Activated CD4-positive, alpha-beta T cell treated with anti-CD3 and anti-CD28 coated beads, Interleukin-2, amount 10 ng/mL, durations not matched to agents 24 days and 14 days (primary cell): ENCODE measurements around the gene SYDE1. TPM values are rescaled to one million over a fixed set of nuclear protein-coding genes. Genes with fewer than 3 reads are reported as not detected.
"Not testable (repeated sequence)": the region's sequence is repeated elsewhere in the genome, so short reads cannot be mapped to it uniquely, and the experiment has no call there.

Experiments used
- DNase-seq: peaks from one replicate; pipeline ENCODE4 v3.0.0; 2022
- H3K27ac Mint-ChIP-seq: one replicate; pipeline ENCODE4 v1.8.0; 2022; ENCODE audit warnings: mild to moderate bottlenecking, mixed read lengths
- H3K27me3 Mint-ChIP-seq: one replicate; pipeline ENCODE4 v1.8.0; 2022; ENCODE audit warnings: mixed read lengths
- H3K36me3 Mint-ChIP-seq: one replicate; pipeline ENCODE4 v1.8.0; 2022; ENCODE audit warnings: low read depth, mild to moderate bottlenecking, mixed read lengths
- H3K4me1 Mint-ChIP-seq: one replicate; pipeline ENCODE4 v1.8.0; 2021; ENCODE audit warnings: mixed read lengths
- H3K4me3 Mint-ChIP-seq: one replicate; pipeline ENCODE4 v1.8.0; 2022; ENCODE audit warnings: mild to moderate bottlenecking, moderate library complexity, mixed read lengths
- H3K9me3 Mint-ChIP-seq: one replicate; pipeline ENCODE4 v1.8.0; 2021; ENCODE audit warnings: mixed read lengths
- intact Hi-C: fragments of 100-400 bp; cut with micrococcal nuclease; formaldehyde crosslinking; loops from one replicate; pipeline ENCODE4 v1.15.1; 2023
- total RNA-seq: library from RNA; stranded (reverse); gene quantifications from 2 replicates; pipeline ENCODE4 v1.2.3, GENCODE V29; 2022

Gene SYDE1, protein sequence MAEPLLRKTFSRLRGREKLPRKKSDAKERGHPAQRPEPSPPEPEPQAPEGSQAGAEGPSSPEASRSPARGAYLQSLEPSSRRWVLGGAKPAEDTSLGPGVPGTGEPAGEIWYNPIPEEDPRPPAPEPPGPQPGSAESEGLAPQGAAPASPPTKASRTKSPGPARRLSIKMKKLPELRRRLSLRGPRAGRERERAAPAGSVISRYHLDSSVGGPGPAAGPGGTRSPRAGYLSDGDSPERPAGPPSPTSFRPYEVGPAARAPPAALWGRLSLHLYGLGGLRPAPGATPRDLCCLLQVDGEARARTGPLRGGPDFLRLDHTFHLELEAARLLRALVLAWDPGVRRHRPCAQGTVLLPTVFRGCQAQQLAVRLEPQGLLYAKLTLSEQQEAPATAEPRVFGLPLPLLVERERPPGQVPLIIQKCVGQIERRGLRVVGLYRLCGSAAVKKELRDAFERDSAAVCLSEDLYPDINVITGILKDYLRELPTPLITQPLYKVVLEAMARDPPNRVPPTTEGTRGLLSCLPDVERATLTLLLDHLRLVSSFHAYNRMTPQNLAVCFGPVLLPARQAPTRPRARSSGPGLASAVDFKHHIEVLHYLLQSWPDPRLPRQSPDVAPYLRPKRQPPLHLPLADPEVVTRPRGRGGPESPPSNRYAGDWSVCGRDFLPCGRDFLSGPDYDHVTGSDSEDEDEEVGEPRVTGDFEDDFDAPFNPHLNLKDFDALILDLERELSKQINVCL
- total RNA-seq: 1.1 and 1.3 TPM in 2 replicates

DNA sequence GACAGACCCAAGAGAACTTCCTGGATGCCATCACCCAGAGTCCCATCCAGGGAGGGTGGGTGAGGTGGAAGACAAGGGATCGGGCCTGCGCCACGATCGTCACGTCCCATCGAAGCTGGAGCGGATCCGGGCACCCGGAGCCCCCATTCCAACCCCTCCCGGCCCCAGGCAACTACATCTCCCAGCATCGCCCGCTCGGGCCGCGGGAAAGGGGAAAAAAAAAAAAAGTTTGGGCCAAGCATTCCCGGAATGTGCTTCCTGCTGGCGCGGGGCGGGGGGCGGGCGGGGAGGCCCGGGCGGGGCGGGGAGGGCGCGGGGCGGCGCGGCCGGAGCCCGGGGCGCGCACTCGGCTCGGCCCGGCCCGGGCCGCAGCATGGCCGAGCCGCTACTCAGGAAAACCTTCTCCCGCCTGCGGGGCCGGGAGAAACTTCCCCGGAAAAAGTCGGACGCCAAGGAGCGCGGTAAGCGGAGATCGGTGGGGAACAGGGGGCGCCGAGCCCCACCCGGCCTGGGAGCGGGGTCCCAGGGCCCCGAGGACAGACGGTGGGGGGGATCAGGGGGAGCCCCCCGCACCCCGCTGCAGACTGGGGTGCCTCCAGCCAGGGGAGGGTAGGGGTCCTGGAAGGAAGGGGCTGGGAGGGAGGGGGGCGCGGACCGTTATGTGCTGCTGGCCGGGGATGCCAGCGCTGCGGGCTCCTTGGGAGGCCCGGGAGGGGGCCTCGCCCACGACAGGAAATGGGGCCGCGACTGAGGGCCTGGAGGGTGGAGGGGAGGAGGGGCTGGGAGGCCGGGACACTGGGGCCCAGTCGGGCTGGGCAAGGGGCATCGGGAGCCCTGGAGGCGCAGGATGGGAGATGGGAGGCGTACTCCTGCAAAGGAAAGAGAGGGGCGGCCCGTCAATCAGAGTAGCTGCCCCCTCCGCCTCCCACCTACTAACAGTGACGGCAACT lies at the start of gene SYDE1:
Gene SYDE1, plus strand, starts transcription at position 341 of the 950 bp plus-strand sequence. Its CDS starts 33 bp downstream, at position 374.
- peaks cover 12% of the 10 kb centered on the region for H3K4me1 Mint-ChIP-seq
- H3K4me3 Mint-ChIP-seq: peak within 1 kb of the TSS; percentile 80
- peak within 1 kb of the TSS; percentile 36 for H3K27ac Mint-ChIP-seq
- peaks cover 2% of the 10 kb centered on the region for H3K36me3 Mint-ChIP-seq
- peaks cover 21% of the 10 kb centered on the region for H3K9me3 Mint-ChIP-seq
- peaks cover 24% of the 10 kb centered on the region for H3K27me3 Mint-ChIP-seq
- intact Hi-C loops: no loop called here
- DNase-seq: no peak

DNA sequence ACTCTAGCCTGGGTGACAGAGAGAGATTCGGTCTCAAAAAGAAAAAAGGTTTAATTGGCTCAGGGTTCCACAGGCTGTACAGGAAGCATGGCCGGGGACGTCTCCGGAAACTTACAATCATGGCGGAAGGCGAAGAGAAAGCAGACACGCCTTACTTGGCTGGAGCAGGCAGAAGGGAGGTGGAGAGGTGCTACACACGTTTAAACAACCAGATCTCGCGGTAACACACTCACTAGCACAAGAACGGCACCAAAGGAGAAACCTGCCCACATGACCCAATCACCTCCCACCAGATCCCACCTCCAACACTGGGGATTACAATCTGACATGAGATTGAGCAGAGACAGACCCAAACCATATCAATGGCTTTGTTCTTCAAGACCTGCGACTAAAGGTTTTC lies 45.2 kb upstream of the SYDE1 start:
- Mint-ChIP-seq H3K27me3 (peaks cover 3% of the 10 kb centered on the region), H3K36me3 (no peaks in the 10 kb centered on the region), H3K27ac (no peak overlapping the region), H3K9me3 (no peaks in the 10 kb centered on the region), H3K4me3 (no peak overlapping the region), H3K4me1 (no peaks in the 10 kb centered on the region)
- DNase-seq: no peak
- intact Hi-C loops: no loop called here

DNA sequence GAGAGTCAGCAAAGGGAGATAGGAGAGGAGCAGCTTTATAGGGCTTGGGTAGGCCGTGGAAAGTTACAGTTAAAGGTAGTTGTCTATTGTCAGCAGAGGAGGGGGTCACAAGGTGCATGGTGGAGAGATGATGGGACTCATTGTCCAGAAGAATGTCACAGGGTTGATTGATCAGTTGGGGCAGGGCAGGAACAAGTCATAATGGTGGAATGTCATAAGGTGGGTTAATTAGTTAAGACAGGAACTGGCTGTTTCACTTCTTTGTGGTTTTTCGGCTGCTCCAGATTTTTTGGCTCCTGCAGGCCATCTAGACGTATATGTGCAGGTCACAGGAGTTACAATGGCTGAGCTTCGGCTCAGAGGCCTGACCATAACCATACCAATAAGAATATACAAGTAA lies 36.8 kb upstream of the SYDE1 start:
- H3K27me3 Mint-ChIP-seq, H3K36me3 Mint-ChIP-seq, intact Hi-C loops, H3K4me1 Mint-ChIP-seq, DNase-seq, H3K9me3 Mint-ChIP-seq, H3K4me3 Mint-ChIP-seq, H3K27ac Mint-ChIP-seq: not testable (repeated sequence)

DNA sequence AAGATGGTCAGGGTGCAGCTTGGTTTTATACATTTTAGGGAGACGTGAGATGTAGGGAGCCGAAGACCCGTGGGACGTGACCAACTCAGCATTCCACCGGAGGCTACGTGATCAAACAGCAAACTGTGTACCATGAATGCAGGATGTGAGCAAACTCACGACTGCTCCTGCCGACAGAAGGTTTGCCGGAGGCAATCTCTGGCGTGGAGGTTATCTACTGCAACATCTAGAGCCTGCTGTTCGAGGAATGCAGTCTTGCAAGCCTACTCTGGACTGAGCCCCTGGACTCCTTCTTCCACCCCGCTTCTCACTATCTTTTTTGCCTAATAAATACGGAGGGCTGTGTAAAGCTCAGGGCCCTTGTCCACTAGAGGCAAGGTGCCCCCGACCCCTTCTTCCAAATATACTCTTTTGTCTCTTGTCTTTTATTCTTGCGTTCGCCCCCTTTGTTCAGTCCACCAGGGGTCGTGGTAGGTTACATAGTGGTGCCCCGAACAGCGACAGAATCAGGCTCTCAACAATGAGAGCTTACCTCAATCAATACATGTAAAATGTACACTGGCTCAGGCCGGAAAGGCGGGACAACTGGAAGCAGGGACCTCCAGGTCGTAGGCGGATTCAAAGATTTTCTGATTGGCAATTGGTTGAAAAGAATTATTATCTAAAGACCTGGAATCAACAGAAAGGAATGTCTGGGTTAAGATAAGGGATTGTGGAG lies 34.1 kb upstream of the SYDE1 start:
- no peak for DNase-seq
- H3K36me3 Mint-ChIP-seq: no peaks in the 10 kb centered on the region
- H3K9me3 Mint-ChIP-seq: no peaks in the 10 kb centered on the region
- H3K27ac Mint-ChIP-seq: no peak overlapping the region
- intact Hi-C loops: no loop called here
- no peaks in the 10 kb centered on the region for H3K4me1 Mint-ChIP-seq
- H3K27me3 Mint-ChIP-seq: no peaks in the 10 kb centered on the region
- H3K4me3 Mint-ChIP-seq: no peak overlapping the region

DNA sequence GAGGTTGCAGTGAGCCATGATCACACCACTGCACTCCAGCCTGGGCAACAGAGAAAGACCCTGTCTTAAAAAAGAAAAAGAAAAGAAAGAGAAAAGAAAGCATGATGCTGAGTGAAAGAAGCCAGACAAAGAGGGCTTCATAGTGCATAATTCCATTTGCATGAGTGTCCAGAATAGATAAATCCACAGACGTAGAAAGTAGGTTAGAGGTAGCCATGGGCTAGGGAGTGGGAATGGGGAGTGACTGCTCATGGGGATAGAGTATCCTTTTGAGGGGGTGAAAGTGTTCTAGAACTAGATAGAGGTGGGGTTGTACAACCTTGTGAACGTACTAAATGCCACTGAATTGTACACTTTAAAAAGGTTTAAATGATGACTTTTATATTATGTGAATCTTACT lies 32.8 kb upstream of the SYDE1 start:
- Mint-ChIP-seq H3K4me3 (no peak overlapping the region), H3K9me3 (no peaks in the 10 kb centered on the region), H3K36me3 (no peaks in the 10 kb centered on the region), H3K27me3 (no peaks in the 10 kb centered on the region), H3K4me1 (no peaks in the 10 kb centered on the region), H3K27ac (no peak overlapping the region)
- no peak for DNase-seq
- intact Hi-C loops: no loop called here

DNA sequence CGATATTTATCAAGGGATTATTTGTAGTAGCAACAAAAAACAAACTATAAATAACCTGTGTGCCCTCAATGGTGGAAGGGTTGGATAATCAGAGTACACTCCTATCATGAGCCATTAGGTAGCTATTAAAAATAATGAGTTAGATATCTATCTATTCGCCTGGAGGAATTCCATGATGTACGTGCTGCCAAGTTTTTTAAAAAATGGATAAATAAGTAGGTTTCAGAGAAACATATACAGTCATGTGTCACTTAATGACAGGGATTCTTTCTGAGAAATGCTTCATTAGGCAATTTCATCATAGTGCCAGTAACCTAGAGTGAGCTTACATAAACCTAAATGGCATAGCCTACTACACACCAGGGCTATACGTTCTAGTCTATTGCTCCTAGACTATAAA lies 31.4 kb upstream of the SYDE1 start:
- DNase-seq: no peak
- H3K27ac Mint-ChIP-seq: no peak overlapping the region
- H3K27me3 Mint-ChIP-seq: no peaks in the 10 kb centered on the region
- intact Hi-C loops: no loop called here
- no peaks in the 10 kb centered on the region for H3K4me1 Mint-ChIP-seq
- H3K4me3 Mint-ChIP-seq: no peak overlapping the region
- no peaks in the 10 kb centered on the region for H3K36me3 Mint-ChIP-seq
- no peaks in the 10 kb centered on the region for H3K9me3 Mint-ChIP-seq

DNA sequence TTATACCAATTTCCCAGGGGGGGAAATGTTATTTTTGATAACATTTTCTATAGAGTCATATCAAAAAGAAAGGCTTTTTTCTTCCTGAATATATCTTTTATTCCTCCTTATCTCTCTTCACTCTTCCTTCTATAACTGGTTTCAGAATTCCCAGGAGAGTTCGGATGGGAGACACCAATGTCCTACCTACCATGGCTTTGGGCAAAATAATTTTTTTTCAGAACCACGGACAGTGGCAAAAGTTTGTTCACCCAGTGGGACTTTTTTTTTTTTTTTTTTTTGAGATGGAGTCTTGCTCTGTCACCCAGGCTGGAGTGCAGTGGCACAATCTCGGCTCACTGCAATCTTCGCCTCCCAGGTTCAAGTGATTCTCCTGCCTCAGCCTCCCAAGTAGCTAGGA lies 27.2 kb upstream of the SYDE1 start:
- H3K27me3 Mint-ChIP-seq, H3K9me3 Mint-ChIP-seq, H3K36me3 Mint-ChIP-seq, intact Hi-C loops, H3K27ac Mint-ChIP-seq, DNase-seq, H3K4me1 Mint-ChIP-seq, H3K4me3 Mint-ChIP-seq: not testable (repeated sequence)

DNA sequence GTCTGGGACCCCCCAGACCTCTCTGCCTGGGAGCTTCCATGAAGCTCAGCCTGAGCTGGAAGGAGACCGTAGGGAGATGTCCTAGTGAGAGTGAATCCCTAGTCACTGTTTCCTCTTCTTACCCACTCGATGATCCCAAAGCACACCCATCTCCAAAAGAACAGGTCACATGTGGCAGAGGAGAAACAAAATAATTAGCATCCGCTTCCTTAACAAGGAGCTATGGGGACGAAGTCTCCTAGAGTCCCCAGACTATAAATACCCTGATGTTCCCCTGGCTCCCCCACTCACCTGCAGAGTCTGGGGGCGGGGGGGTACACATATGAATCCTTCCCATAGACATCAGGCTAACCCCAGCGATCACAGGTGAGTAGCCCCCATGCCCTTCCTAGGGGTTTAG lies 25.3 kb upstream of the SYDE1 start, which contains the start of gene OR1I1:
Gene OR1I1, plus strand, starts transcription at position 301 of the 400 bp plus-strand sequence. CDS start 4,855 bp downstream, outside the sequence.
- intact Hi-C loops: no loop called here
- Mint-ChIP-seq H3K4me3 (no peak within 1 kb of the TSS), H3K4me1 (no peaks in the 10 kb centered on the region)

DNA sequence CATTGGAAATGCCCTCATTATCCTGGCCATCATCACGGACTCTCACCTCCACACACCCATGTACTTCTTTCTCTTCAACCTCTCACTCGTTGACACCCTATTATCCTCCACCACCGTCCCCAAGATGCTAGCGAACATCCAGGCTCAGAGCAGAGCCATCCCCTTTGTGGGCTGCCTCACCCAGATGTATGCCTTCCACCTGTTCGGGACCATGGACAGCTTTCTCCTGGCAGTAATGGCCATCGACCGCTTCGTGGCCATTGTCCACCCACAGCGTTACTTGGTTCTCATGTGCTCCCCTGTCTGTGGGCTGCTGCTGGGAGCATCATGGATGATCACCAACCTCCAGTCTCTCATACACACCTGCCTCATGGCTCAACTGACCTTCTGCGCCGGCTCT lies 20.0 kb upstream of the SYDE1 start:
- intact Hi-C loops: no loop called here
- H3K4me3 Mint-ChIP-seq: no peak overlapping the region
- peaks cover 2% of the 10 kb centered on the region for H3K4me1 Mint-ChIP-seq
- no peak for DNase-seq
- no peaks in the 10 kb centered on the region for H3K27me3 Mint-ChIP-seq
- no peaks in the 10 kb centered on the region for H3K9me3 Mint-ChIP-seq
- no peak overlapping the region for H3K27ac Mint-ChIP-seq
- H3K36me3 Mint-ChIP-seq: no peaks in the 10 kb centered on the region

More for the DNA sequence above, 25.3 kb upstream of the SYDE1 start, which contains the start of gene OR1I1:
- Mint-ChIP-seq H3K27me3 (no peaks in the 10 kb centered on the region), H3K27ac (no peak within 1 kb of the TSS), H3K9me3 (no peaks in the 10 kb centered on the region), H3K36me3 (no peaks in the 10 kb centered on the region)
- DNase-seq: no peak

DNA sequence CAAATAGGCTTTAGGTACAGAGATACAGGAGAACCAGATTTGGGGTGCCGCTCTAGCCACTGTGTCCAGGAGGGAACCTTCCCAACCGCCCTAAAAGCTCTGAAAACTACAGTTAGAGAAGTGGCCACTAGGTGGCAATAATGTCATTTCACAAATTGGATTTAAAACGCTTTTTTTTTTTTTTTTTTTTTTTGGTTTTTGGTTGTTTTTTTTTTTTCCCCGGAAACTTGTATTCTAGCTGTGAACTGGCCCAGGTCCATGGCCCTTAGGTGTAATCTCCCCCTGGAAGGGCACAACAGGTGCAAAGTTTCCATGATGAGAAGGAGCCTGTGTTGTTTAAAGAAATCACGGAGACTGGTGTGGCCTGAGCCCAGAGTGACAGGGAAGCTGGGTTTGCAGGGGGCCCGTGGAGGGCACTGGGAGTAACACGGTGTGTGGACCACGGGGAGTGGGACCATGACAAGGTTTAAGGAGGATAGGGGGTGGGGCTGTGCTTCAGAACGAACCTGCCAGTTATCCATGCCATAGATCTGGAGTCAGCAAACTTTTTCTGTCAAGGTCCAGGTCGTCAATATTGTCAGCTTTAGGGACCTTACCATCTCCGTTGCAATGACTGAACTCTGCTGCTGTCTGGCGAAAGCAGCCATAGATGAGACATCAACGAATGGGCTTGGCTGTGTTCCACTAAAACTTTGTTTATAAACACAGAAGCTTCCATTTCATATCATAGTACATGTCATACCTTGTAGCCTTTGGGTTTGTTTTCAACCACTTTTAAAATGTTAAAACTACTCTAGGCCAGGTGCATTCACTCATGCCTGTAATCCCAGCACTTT lies 15.1 kb upstream of the SYDE1 start:
- Mint-ChIP-seq H3K4me3 (no peak overlapping the region), H3K27ac (peak overlapping the region; percentile 41), H3K27me3 (no peaks in the 10 kb centered on the region), H3K9me3 (no peaks in the 10 kb centered on the region), H3K4me1 (peaks cover 3% of the 10 kb centered on the region), H3K36me3 (no peaks in the 10 kb centered on the region)
- peak; percentile 88 for DNase-seq
- intact Hi-C loops: loop anchor here (1.0 to 2.0 kb wide), 2 partner anchors 59 to 464 kb away; no protein-coding TSS in a partner anchor

DNA sequence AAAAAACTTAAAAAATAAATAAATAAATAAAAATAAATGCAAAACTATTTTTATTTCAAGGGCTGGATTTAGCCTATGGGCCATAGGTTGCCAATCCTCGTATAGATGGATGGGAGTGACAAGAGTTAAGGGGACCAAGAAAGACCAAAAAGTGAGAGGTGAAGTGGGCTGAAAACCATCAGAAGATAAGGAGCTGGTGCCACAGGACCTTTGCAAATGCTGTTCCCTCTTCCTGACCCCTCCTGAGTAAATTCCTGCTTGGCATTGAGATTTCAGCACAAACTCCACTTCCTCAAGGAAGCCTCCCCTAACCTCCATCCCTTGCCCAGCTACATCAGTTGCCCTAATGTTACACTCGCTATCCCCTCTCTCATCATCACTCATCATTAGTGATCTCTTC lies 14.2 kb upstream of the SYDE1 start:
- intact Hi-C loops: loop anchor here (2.0 kb wide), 1 partner anchor 58 kb away; no protein-coding TSS in a partner anchor
- peaks cover 3% of the 10 kb centered on the region for H3K4me1 Mint-ChIP-seq

DNA sequence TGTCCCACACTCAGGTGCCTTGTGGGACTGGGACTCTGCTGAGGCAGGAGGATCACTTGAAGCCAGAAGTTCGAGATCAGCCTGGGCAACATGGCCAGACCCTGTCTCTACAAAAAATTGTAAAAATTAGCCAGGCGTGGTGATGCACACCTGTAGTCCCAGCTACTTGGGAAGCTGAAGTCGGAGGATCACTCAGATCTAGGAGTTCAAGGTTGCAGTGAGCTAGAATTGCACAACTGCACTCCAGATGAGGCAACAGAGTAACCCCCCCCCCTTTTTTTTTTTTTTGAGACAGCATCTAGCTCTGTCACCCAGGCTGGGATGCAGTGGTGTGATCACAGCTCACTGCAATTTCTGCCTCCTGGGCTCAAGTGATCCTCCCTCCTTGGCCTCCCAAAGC lies 11.0 kb upstream of the SYDE1 start:
- H3K9me3 Mint-ChIP-seq: no peaks in the 10 kb centered on the region
- no peak for DNase-seq
- H3K27ac Mint-ChIP-seq: no peak overlapping the region
- intact Hi-C loops: no loop called here
- peaks cover 2% of the 10 kb centered on the region for H3K27me3 Mint-ChIP-seq
- H3K36me3 Mint-ChIP-seq: no peaks in the 10 kb centered on the region
- H3K4me3 Mint-ChIP-seq: no peak overlapping the region
- peaks cover 3% of the 10 kb centered on the region for H3K4me1 Mint-ChIP-seq

More for the DNA sequence above, 14.2 kb upstream of the SYDE1 start:
- no peaks in the 10 kb centered on the region for H3K9me3 Mint-ChIP-seq
- H3K27ac Mint-ChIP-seq: no peak overlapping the region
- no peaks in the 10 kb centered on the region for H3K36me3 Mint-ChIP-seq
- no peak overlapping the region for H3K4me3 Mint-ChIP-seq
- no peak for DNase-seq
- no peaks in the 10 kb centered on the region for H3K27me3 Mint-ChIP-seq
